ENCODE results near the gene MAMDC2.

MAMDC2 gene

GRCh38 chr9:70255486-70255885 is 211.8 kb downstream of the MAMDC2 start:
- TF ChIP-seq ZNF565 (CRISPR knock-in tag; conservative IDR thresholded peaks at IDR 0.05; ENCODE audit: low read depth) (no peak), ZNF8 (CRISPR knock-in tag; IDR thresholded peaks at IDR 0.05) (no peak), ZNF70 (CRISPR knock-in tag; IDR thresholded peaks at IDR 0.05) (no peak), CSDC2 (CRISPR knock-in tag; IDR thresholded peaks at IDR 0.05) (no peak), PPARA (CRISPR knock-in tag; IDR thresholded peaks at IDR 0.05; ENCODE audit: borderline replicate concordance) (no peak), RARB (CRISPR knock-in tag; IDR thresholded peaks at IDR 0.05) (no peak), ARNTL (CRISPR knock-in tag; IDR thresholded peaks at IDR 0.05; ENCODE audit: borderline replicate concordance, low read depth) (no peak), ZFP3 (CRISPR knock-in tag; IDR thresholded peaks at IDR 0.05) (no peak), ISL1 (CRISPR knock-in tag; IDR thresholded peaks at IDR 0.05) (no peak), OSR1 (CRISPR knock-in tag; IDR thresholded peaks at IDR 0.05) (no peak), GLIS3 (CRISPR knock-in tag; IDR thresholded peaks at IDR 0.05) (no peak), TSHZ2 (CRISPR knock-in tag; IDR thresholded peaks at IDR 0.05) (no peak)
- no peak for ATAC-seq

GRCh38 chr9:70256123-70256551 is 212.5 kb downstream of the MAMDC2 start:
- TF ChIP-seq CSRNP3 (CRISPR knock-in tag; IDR thresholded peaks at IDR 0.05) (no peak), ZNF8 (CRISPR knock-in tag; IDR thresholded peaks at IDR 0.05) (no peak), ESRRG (CRISPR knock-in tag; IDR thresholded peaks at IDR 0.05) (no peak), ARNTL (CRISPR knock-in tag; IDR thresholded peaks at IDR 0.05; ENCODE audit: borderline replicate concordance, low read depth) (no peak), PATZ1 (CRISPR knock-in tag; IDR thresholded peaks at IDR 0.05; ENCODE audit: borderline replicate concordance) (no peak), ZFP3 (CRISPR knock-in tag; IDR thresholded peaks at IDR 0.05) (no peak), SNAI2 (CRISPR knock-in tag; IDR thresholded peaks at IDR 0.05) (no peak), TCF4 (CRISPR knock-in tag; IDR thresholded peaks at IDR 0.05; ENCODE audit: borderline replicate concordance) (no peak), ZNF565 (CRISPR knock-in tag; conservative IDR thresholded peaks at IDR 0.05; ENCODE audit: low read depth) (no peak), ZNF70 (CRISPR knock-in tag; IDR thresholded peaks at IDR 0.05) (no peak), ZC3H10 (CRISPR knock-in tag; IDR thresholded peaks at IDR 0.05) (no peak), BACH2 (CRISPR knock-in tag; IDR thresholded peaks at IDR 0.05; ENCODE audit: borderline replicate concordance) (no peak), CSDC2 (CRISPR knock-in tag; IDR thresholded peaks at IDR 0.05) (no peak)
- peak; percentile 53 for ATAC-seq

GRCh38 chr9:70257502-70257901 is 213.9 kb downstream of the MAMDC2 start:
- ATAC-seq, result no peak
- no peak for TF ChIP-seq ZC3H10 (CRISPR knock-in tag; IDR thresholded peaks at IDR 0.05)
- TF ChIP-seq TOX (CRISPR knock-in tag; IDR thresholded peaks at IDR 0.05; ENCODE audit: borderline replicate concordance), result no peak
- TF ChIP-seq TCF4 (CRISPR knock-in tag; IDR thresholded peaks at IDR 0.05; ENCODE audit: borderline replicate concordance), result no peak
- TF ChIP-seq ZNF8 (CRISPR knock-in tag; IDR thresholded peaks at IDR 0.05), result no peak
- no peak for TF ChIP-seq PPARA (CRISPR knock-in tag; IDR thresholded peaks at IDR 0.05; ENCODE audit: borderline replicate concordance)
- TF ChIP-seq POU6F1 (CRISPR knock-in tag; IDR thresholded peaks at IDR 0.05; ENCODE audit: borderline replicate concordance, low read depth), result no peak
- TF ChIP-seq RARB (CRISPR knock-in tag; IDR thresholded peaks at IDR 0.05), result no peak
- no peak for TF ChIP-seq ISL1 (CRISPR knock-in tag; IDR thresholded peaks at IDR 0.05)

Measured in SK-N-SH treated with all-trans-retinoic acid at 6 μM for 48 hours (cell line).